CD4-positive, alpha-beta T cell treated with Interleukin-6 for 4 hours (primary cell): ENCODE measurements around the gene PHACTR3.
A peak's percentile ranks its signal among the peaks of the same experiment; 100 is the strongest.

ENCODE experiments used
- DNase-seq: peaks from one replicate; pipeline ENCODE4 v3.0.0-alpha.2; 2020; ENCODE audit warnings: mixed read lengths

The PHACTR3 gene

GRCh38 chr20:59782986-59783640 is 178.8 kb downstream of the PHACTR3 start:
- DNase-seq: peak; percentile 6

GRCh38 chr20:59783641-59784010 is 179.3 kb downstream of the PHACTR3 start:
- DNase-seq: no peak

- no peak for DNase-seq
Observed at GRCh38 chr20:59784365-59784764, 180.0 kb downstream of the PHACTR3 start.

- no peak for DNase-seq
Observed at GRCh38 chr20:59784791-59785668, 180.7 kb downstream of the PHACTR3 start.

GRCh38 chr20:59785669-59785959 is 181.3 kb downstream of the PHACTR3 start:
- DNase-seq: no peak

- DNase-seq: no peak
Observed at GRCh38 chr20:59785986-59786795, 181.9 kb downstream of the PHACTR3 start.

GRCh38 chr20:59786801-59787537 is 182.6 kb downstream of the PHACTR3 start:
- no peak for DNase-seq

GRCh38 chr20:59787538-59787890 is 183.2 kb downstream of the PHACTR3 start:
- no peak for DNase-seq

- no peak for DNase-seq
Observed at GRCh38 chr20:59788196-59788735, 183.9 kb downstream of the PHACTR3 start.

GRCh38 chr20:59788811-59789397 is 184.6 kb downstream of the PHACTR3 start:
- no peak for DNase-seq

- no peak for DNase-seq
Observed at GRCh38 chr20:59789686-59790085, 185.3 kb downstream of the PHACTR3 start.

GRCh38 chr20:59790346-59790745 is 186.0 kb downstream of the PHACTR3 start:
- DNase-seq: no peak

- DNase-seq: no peak
Observed at GRCh38 chr20:59792300-59792699, 188.0 kb downstream of the PHACTR3 start.

- DNase-seq: no peak
Observed at GRCh38 chr20:59794555-59794954, 190.2 kb downstream of the PHACTR3 start.

GRCh38 chr20:59800309-59800708 is 196.0 kb downstream of the PHACTR3 start:
- DNase-seq: no peak

GRCh38 chr20:59802018-59802417 is 197.7 kb downstream of the PHACTR3 start:
- no peak for DNase-seq

GRCh38 chr20:59802471-59803221 is 198.3 kb downstream of the PHACTR3 start:
- DNase-seq: no peak

- DNase-seq: no peak
Observed at GRCh38 chr20:59804347-59804746, 200.0 kb downstream of the PHACTR3 start.

GRCh38 chr20:59804871-59805665 is 200.7 kb downstream of the PHACTR3 start:
- DNase-seq: no peak

- no peak for DNase-seq
Observed at GRCh38 chr20:59805786-59806577, 201.6 kb downstream of the PHACTR3 start.
